ACC112 (cell line): Measurements from ENCODE around the gene RAPGEF6.
A peak's percentile ranks its signal among the peaks of the same experiment; 100 is the strongest.

ENCODE experiments used
- H2AFZ ChIP-seq: fragments of 200-600 bp; sonication (generic); one replicate; pipeline ENCODE4 v1.6.0; 2017; ENCODE audit warnings: antibody characterized with exemption, low read length; ENCODE audit not compliant: unreplicated experiment
- H3K27ac ChIP-seq: fragments of 200-600 bp; sonication (generic); 2 replicates; pipeline ENCODE4 v1.5.1; 2014; ENCODE audit warnings: low read depth, mild to moderate bottlenecking, antibody characterized with exemption, low read length, moderate library complexity
- H3K27me3 ChIP-seq: fragments of 200-600 bp; sonication (generic); 2 replicates; pipeline ENCODE4 v1.6.1; 2014; ENCODE audit warnings: mild to moderate bottlenecking, antibody characterized with exemption, low read length, moderate library complexity, mixed read lengths; ENCODE audit not compliant: insufficient read depth
- H3K36me3 ChIP-seq: fragments of 200-600 bp; sonication (generic); 2 replicates; pipeline ENCODE4 v1.6.1; 2016; ENCODE audit warnings: mild to moderate bottlenecking, antibody characterized with exemption, low read length, moderate library complexity, mixed read lengths; ENCODE audit not compliant: insufficient read depth
- H3K4me1 ChIP-seq: fragments of 200-600 bp; sonication (generic); one replicate; pipeline ENCODE4 v1.6.1; 2016; ENCODE audit warnings: low read length, mixed read lengths; ENCODE audit not compliant: insufficient read depth, unreplicated experiment, control insufficient read depth
- H3K4me3 ChIP-seq: fragments of 200-600 bp; sonication (generic); 2 replicates; pipeline ENCODE4 v1.5.1; 2014; ENCODE audit warnings: mild to moderate bottlenecking, low read depth, low read length
- H3K79me2 ChIP-seq: fragments of 200-600 bp; sonication (generic); one replicate; pipeline ENCODE4 v1.6.0; 2016; ENCODE audit warnings: low read length; ENCODE audit not compliant: control insufficient read depth, unreplicated experiment, insufficient read depth

The RAPGEF6 gene

DNA sequence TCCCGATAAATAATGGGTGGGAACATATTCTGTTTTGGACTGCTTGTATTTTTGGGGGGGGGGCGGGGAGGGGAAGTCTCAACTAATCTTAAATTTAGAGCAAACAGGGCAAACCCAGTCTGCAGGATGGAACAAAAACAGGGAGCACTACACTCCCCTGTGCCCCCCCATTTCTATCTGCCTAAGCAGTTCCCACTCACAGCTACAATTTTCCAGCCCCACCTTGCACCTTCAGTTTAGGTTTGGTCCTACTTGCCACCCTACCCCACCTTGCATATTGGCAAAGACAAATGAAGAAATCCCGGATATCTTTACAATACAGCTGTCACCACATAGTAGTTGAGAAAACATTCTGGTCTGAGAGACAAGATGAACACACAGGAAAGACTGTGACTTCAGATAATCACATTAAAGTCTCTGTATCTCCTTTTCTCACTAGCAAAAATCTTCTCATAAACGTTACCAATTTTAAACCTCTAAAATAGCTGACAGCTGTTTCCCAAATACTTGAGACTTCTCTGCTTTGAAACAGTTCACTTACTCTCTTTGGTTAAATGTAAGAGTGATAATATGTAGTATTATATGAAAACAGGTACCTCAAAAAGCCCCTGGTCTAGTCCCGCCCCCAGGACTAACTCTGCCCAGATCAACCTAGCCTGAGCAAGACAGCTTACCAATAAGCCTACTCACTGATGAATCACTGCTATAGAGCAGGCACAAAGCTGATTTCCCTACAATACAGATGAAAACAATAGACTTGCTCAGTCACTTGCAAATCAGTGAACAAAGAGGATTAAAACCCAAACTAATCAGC lies 5.2 kb upstream of the RAPGEF6 start:
- Histone ChIP-seq H2AFZ (no peak overlapping the region), H3K36me3 (peaks cover 18% of the 10 kb centered on the region), H3K27ac (no peak overlapping the region), H3K4me1 (peaks cover 17% of the 10 kb centered on the region), H3K27me3 (no peaks in the 10 kb centered on the region), H3K79me2 (no peaks in the 10 kb centered on the region), H3K4me3 (no peak overlapping the region)

DNA sequence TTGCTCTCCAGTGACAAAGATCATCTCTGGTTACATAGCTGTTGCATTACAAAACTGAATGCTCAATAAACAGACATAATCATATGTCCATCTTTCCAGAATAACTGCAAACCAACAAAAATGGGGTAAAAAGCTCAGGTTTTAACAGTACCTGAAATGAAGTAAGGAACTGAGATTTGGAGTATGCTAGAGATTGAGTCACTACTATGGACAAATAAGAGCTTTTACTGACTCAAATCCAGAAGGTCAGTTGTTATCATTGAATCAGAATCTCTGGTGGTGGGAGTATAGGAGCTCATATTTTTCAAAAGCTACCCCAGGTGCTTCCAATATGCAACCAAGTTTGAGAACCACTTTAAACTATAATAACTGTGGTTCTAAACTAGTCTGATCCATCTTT lies 4.1 kb upstream of the RAPGEF6 start:
- Histone ChIP-seq H3K4me3 (no peak overlapping the region), H3K79me2 (peaks cover 8% of the 10 kb centered on the region), H3K4me1 (peaks cover 13% of the 10 kb centered on the region), H3K27ac (no peak overlapping the region), H3K36me3 (peaks cover 7% of the 10 kb centered on the region; the same call in 1 of the 2 replicates), H3K27me3 (no peaks in the 10 kb centered on the region), H2AFZ (no peak overlapping the region)

DNA sequence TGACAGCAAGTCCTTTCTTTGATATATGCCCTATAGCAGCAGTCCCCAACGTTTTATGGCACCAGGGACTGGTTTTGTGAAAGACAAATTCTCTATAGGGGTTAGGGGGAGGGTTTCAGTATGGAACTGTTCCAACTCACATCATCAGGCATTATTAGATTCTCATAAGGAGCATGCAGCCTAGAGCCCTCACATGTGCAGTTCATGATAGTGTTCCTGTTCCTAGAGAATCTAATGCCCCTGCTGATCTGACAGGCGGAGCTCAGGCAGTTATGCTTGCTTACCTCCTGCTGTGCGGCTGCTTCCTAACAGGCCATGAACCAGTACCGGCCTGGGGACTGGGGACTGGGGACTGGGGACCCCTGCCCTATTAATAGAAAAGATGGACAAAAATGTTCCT lies 2.7 kb upstream of the RAPGEF6 start:
- Histone ChIP-seq H3K27ac (no peak overlapping the region), H3K4me3 (no peak overlapping the region), H2AFZ (no peak overlapping the region), H3K27me3 (no peaks in the 10 kb centered on the region), H3K4me1 (peaks cover 17% of the 10 kb centered on the region), H3K79me2 (peaks cover 23% of the 10 kb centered on the region), H3K36me3 (0 out of 2 replicates have a peak, but pooled peaks cover 3% of the 10 kb centered on the region)

DNA sequence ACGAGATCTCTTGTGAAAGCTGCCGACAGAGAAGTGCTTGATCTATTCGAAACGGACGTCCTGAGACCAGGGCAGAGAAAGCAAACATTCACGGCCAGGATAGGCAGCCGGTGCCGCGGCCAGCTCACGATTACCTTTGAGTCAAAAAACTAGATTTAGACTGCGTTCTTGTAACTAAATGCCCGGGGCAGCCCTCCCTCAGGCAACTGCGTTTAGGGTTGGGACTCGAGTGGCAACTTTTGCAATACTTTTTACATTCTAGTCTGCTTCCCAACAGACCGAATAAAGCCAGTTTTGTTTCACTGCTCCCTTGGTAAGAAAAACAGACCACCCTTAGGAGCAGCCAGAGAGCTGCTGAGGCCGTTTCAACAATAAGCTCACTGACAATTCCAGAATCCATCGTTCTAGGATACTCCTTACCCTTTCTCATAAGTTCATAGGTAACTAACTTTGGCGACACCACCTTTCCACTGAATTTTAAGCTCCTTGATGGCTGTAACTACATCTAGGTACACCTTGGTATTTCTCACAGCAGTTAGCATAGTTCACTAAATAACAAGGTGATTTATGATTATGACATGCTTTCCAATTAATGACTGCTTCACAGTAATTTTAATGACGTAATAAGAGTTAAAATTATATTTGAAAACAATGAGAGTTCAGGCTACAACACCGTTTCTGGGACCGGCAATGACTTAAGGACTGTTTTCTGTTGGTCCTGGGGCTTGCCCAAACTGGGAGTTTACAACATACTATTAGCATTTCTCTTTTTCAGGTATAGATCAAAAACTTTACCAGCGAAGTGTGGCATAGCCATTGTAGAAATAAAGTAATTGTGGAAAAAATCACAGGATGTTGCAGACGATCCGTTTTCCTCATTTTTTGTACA lies 899 bp upstream of the RAPGEF6 start:
- Histone ChIP-seq H3K4me1 (peaks cover 30% of the 10 kb centered on the region), H3K4me3 (peak overlapping the region; percentile 90), H3K27ac (peak overlapping the region; percentile 96), H3K36me3 (no peaks in the 10 kb centered on the region), H3K27me3 (no peaks in the 10 kb centered on the region), H2AFZ (peak overlapping the region; percentile 87), H3K79me2 (peaks cover 40% of the 10 kb centered on the region)

DNA sequence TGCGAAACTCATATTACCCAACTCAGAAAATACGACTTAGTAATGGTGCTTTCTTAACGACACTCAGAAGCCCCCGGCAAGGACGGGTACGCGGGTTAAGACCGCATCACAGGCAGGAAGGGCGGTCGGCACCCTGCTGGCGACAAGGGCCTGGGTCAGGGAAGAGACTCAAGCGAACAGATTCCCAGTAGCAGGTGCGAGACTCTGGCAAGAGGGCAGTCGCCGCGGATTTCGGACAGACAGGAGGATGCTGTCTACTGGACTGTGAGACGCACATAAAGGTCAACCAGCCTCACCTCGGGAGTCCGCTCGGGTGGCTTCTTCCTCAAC lies 398 bp downstream of the RAPGEF6 start:
- Histone ChIP-seq H3K4me3 (peak overlapping the region; percentile 90), H3K36me3 (no peaks in the 10 kb centered on the region), H3K27me3 (no peaks in the 10 kb centered on the region), H2AFZ (peak overlapping the region; percentile 72), H3K79me2 (peaks cover 53% of the 10 kb centered on the region), H3K4me1 (peaks cover 37% of the 10 kb centered on the region), H3K27ac (peak overlapping the region; percentile 96)

DNA sequence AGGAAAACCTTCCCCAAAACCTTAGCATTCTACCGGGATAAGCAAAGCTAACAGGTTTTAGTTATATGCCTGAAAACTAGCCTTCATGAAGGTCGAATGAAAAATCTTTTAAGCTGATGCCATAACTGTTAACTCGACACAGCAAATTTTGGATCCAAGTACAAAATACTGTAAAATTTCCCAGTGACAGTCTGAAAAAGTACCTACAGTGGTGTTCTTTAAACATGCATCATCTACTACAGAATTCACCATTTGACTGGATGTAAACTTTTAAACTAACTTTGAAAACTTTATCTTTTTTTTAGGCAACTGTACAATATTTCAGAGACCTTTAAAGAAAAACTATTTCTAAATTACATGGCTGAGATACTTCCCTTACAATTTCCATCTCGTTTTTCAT lies 791 bp downstream of the RAPGEF6 start:
- Histone ChIP-seq H3K4me1 (peaks cover 37% of the 10 kb centered on the region), H2AFZ (peak overlapping the region; percentile 72), H3K79me2 (peaks cover 57% of the 10 kb centered on the region), H3K27me3 (no peaks in the 10 kb centered on the region), H3K4me3 (peak overlapping the region; percentile 90), H3K27ac (peak overlapping the region; percentile 96), H3K36me3 (peaks cover 1% of the 10 kb centered on the region; the same call in 1 of the 2 replicates)

DNA sequence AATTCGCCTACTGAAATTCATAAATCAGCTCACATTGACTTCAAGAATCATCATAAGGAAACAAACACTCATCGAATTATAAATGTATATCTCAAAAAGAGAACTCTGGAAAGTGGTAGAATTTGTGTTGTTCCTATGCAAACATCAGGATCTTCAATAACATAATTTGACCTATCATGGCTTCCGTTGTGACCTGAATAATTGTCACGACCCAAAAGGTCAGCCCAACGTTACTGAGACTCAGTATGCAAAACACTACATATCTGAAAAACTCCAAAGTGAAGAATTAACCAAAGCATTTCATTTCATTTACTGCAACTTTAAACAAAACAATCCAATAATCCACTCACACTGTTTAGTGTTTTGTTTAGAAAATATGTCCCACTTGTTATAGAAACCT lies 1.2 kb downstream of the RAPGEF6 start:
- Histone ChIP-seq H3K27me3 (no peaks in the 10 kb centered on the region), H3K36me3 (peaks cover 3% of the 10 kb centered on the region; the same call in 1 of the 2 replicates), H3K79me2 (peaks cover 61% of the 10 kb centered on the region), H2AFZ (peak overlapping the region; percentile 72), H3K4me3 (peak overlapping the region; percentile 90), H3K27ac (peak overlapping the region; percentile 96; the same call in 1 of the 2 replicates), H3K4me1 (peaks cover 38% of the 10 kb centered on the region)

DNA sequence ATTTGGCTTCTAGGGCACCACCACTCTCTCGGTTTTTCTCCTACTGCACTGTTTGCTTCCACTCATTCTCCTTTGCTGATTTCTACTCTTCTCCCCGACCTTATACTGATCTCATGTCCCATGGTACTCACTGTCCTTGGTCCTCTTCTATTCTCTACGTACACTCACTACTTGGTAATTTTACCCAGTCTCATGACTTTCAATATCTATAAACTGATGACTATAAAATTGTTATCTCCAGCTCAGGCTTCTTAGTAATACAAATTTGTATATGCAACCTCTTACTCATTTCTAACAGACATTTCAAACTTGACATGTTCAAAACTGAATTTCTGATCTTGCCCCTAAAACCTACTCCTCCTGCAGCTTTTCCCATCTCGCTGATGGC lies 4.1 kb downstream of the RAPGEF6 start:
- no peak overlapping the region for H3K27ac ChIP-seq

DNA sequence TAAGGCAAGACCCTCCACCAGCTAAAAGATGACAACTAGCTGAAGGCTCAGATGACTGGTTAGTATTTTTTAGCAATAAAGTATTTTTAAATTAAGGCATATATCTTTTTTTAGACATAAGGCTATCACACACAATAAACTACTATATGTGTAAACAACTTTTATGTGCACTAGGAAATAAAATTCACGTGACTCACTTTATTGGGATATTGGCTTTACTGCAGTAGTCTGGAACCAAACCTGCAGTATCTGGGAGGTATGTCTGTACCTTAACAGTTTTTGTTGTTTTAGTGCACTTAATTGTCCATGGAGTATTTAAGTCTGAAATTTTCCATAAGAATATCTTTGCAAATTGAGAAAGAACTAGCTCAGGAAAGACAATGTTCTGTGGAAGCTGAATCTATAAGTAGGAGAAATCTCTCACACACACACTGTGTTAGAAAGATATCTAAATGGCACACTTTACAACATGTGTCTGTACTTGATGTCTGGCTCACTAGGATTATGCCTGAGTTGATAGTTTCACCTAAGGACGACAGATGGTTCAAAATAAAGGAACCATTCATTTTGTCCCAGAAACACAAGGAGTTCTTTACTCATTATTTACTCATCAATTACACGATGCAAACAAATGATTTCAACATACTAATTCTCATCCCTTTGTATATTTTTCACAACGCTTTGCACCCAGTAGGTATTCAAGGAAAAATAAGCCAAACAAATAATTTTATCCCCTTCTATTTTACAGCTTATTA lies 4.6 kb downstream of the RAPGEF6 start:
- peaks cover 30% of the 10 kb centered on the region for H3K4me1 ChIP-seq
- H3K79me2 ChIP-seq, result peaks cover 95% of the 10 kb centered on the region
- H3K4me3 ChIP-seq, result no peak overlapping the region
- H3K27me3 ChIP-seq, result no peaks in the 10 kb centered on the region
- no peak overlapping the region for H2AFZ ChIP-seq
- H3K36me3 ChIP-seq, result peaks cover 3% of the 10 kb centered on the region; the same call in 1 of the 2 replicates
- H3K27ac ChIP-seq, result no peak overlapping the region

More for the DNA sequence above, 4.1 kb downstream of the RAPGEF6 start:
- H3K79me2 ChIP-seq, result peaks cover 90% of the 10 kb centered on the region
- peaks cover 34% of the 10 kb centered on the region for H3K4me1 ChIP-seq
- H3K36me3 ChIP-seq, result peaks cover 3% of the 10 kb centered on the region; the same call in 1 of the 2 replicates
- no peak overlapping the region for H2AFZ ChIP-seq
- no peak overlapping the region for H3K4me3 ChIP-seq
- H3K27me3 ChIP-seq, result no peaks in the 10 kb centered on the region

DNA sequence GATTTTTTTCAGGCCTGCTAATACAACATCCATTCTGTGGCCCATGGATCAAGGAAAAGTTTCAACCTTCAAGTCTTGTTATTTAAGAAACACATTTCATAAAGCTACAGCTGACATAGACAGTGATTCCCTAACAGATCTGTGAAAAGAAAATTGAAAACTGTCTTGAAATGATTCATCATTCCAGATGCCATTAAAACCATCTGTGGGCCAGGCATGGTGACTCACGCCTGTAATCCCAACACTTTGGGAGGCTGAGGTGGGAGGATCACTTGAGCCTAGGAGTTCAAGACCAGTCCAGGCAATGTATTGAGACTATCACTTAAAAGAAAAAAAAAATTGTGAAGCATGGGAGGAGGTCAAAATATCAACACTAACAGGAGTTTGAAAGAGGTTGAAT lies 6.0 kb downstream of the RAPGEF6 start:
- no peak overlapping the region for H3K4me3 ChIP-seq

More for the DNA sequence above, 6.0 kb downstream of the RAPGEF6 start:
- no peaks in the 10 kb centered on the region for H3K27me3 ChIP-seq
- peaks cover 97% of the 10 kb centered on the region for H3K79me2 ChIP-seq
- peak overlapping the region; percentile 34; the same call in 1 of the 2 replicates for H3K27ac ChIP-seq
- peaks cover 3% of the 10 kb centered on the region; the same call in 1 of the 2 replicates for H3K36me3 ChIP-seq
- peaks cover 30% of the 10 kb centered on the region for H3K4me1 ChIP-seq
- no peak overlapping the region for H2AFZ ChIP-seq
